ENCODE results near the gene SLC6A18. TPM values are rescaled to one million over a fixed set of nuclear protein-coding genes. Genes with fewer than 3 reads are reported as not detected.

The SLC6A18 gene
- total RNA-seq, 1 donor from 2014 or later: not detected

GRCh38 chr5:1205255-1206180 lies 19.7 kb upstream of the SLC6A18 start:
- no peak overlapping the region for H2AFZ ChIP-seq (ENCODE audit: low read depth, low read length)
- FAIRE-seq (no peak), DNase-seq (ENCODE audit: low read depth) (no peak)
- H3K36me3 ChIP-seq (ENCODE audit: insufficient read depth, low read length): no peaks in the 10 kb centered on the region
- no peak overlapping the region for H3K4me2 ChIP-seq (ENCODE audit: low read length)
- H3K9me3 Mint-ChIP-seq (ENCODE audit: unreplicated experiment): no peaks in the 10 kb centered on the region
- H3K4me3 Mint-ChIP-seq (ENCODE audit: unreplicated experiment): no peak overlapping the region
- no peaks in the 10 kb centered on the region for H3K36me3 Mint-ChIP-seq (ENCODE audit: low read depth, unreplicated experiment)
- no peaks in the 10 kb centered on the region for H4K20me1 ChIP-seq (ENCODE audit: insufficient read depth, low read length)
- H3K4me3 ChIP-seq (ENCODE audit: insufficient read depth, low read depth, low read length): no peak overlapping the region
- H3K4me1 Mint-ChIP-seq (ENCODE audit: low read depth, unreplicated experiment): peaks cover 5% of the 10 kb centered on the region
- H3K27me3 ChIP-seq (ENCODE audit: insufficient read depth, low read length): peaks cover 6% of the 10 kb centered on the region
- no peak overlapping the region for H3K27ac Mint-ChIP-seq (ENCODE audit: unreplicated experiment)
- H3K79me2 ChIP-seq (ENCODE audit: insufficient read depth, low read length): no peaks in the 10 kb centered on the region
- no peaks in the 10 kb centered on the region for H3K9me3 ChIP-seq (ENCODE audit: insufficient read depth, low read depth, low read length)
- no peak for TF ChIP-seq EZH2 (IDR thresholded peaks at IDR 0.05; ENCODE audit: insufficient read depth, low read length)
- no peak for TF ChIP-seq CTCF (IDR thresholded peaks at IDR 0.05; ENCODE audit: insufficient read depth, low read depth, low read length)
- H3K27me3 Mint-ChIP-seq (ENCODE audit: low read depth, unreplicated experiment): peaks cover 36% of the 10 kb centered on the region
- H3K9ac ChIP-seq (ENCODE audit: low read length): no peak overlapping the region
- H3K4me1 ChIP-seq (ENCODE audit: insufficient read depth, low read length): no peaks in the 10 kb centered on the region
- no peak overlapping the region for H3K27ac ChIP-seq (ENCODE audit: low read depth, low read length)

GRCh38 chr5:1206521-1207412 lies 18.4 kb upstream of the SLC6A18 start:
- FAIRE-seq: no peak
- H4K20me1 ChIP-seq (ENCODE audit: insufficient read depth, low read length): no peaks in the 10 kb centered on the region
- Mint-ChIP-seq H3K27me3 (ENCODE audit: low read depth, unreplicated experiment) (peaks cover 39% of the 10 kb centered on the region), H3K4me3 (ENCODE audit: unreplicated experiment) (no peak overlapping the region), H3K4me1 (ENCODE audit: low read depth, unreplicated experiment) (peaks cover 5% of the 10 kb centered on the region), H3K36me3 (ENCODE audit: low read depth, unreplicated experiment) (no peaks in the 10 kb centered on the region), H3K27ac (ENCODE audit: unreplicated experiment) (no peak overlapping the region), H3K9me3 (ENCODE audit: unreplicated experiment) (no peaks in the 10 kb centered on the region)
- H3K9me3 ChIP-seq (ENCODE audit: insufficient read depth, low read depth, low read length): peaks cover 2% of the 10 kb centered on the region
- no peak overlapping the region for H3K9ac ChIP-seq (ENCODE audit: low read length)
- peaks cover 6% of the 10 kb centered on the region for H3K27me3 ChIP-seq (ENCODE audit: insufficient read depth, low read length)
- H3K79me2 ChIP-seq (ENCODE audit: insufficient read depth, low read length): no peaks in the 10 kb centered on the region
- H2AFZ ChIP-seq (ENCODE audit: low read depth, low read length): no peak overlapping the region
- H3K36me3 ChIP-seq (ENCODE audit: insufficient read depth, low read length): no peaks in the 10 kb centered on the region
- H3K27ac ChIP-seq (ENCODE audit: low read depth, low read length): no peak overlapping the region
- DNase-seq (ENCODE audit: low read depth): no peak
- no peak overlapping the region for H3K4me3 ChIP-seq (ENCODE audit: insufficient read depth, low read depth, low read length)
- no peak for TF ChIP-seq EZH2 (IDR thresholded peaks at IDR 0.05; ENCODE audit: insufficient read depth, low read length)
- no peak for TF ChIP-seq CTCF (IDR thresholded peaks at IDR 0.05; ENCODE audit: insufficient read depth, low read depth, low read length)
- no peak overlapping the region for H3K4me2 ChIP-seq (ENCODE audit: low read length)
- no peaks in the 10 kb centered on the region for H3K4me1 ChIP-seq (ENCODE audit: insufficient read depth, low read length)
